Measurements from ENCODE around the gene DYDC1. TPM values are rescaled to one million over a fixed set of nuclear protein-coding genes. Genes with fewer than 3 reads are reported as not detected.

DYDC1 gene
- total and polyA plus RNA-seq, 2 of the 13 experiments (the other 11 are each of a cell fraction or from before 2014, with no cell fraction given): not detected

DNA sequence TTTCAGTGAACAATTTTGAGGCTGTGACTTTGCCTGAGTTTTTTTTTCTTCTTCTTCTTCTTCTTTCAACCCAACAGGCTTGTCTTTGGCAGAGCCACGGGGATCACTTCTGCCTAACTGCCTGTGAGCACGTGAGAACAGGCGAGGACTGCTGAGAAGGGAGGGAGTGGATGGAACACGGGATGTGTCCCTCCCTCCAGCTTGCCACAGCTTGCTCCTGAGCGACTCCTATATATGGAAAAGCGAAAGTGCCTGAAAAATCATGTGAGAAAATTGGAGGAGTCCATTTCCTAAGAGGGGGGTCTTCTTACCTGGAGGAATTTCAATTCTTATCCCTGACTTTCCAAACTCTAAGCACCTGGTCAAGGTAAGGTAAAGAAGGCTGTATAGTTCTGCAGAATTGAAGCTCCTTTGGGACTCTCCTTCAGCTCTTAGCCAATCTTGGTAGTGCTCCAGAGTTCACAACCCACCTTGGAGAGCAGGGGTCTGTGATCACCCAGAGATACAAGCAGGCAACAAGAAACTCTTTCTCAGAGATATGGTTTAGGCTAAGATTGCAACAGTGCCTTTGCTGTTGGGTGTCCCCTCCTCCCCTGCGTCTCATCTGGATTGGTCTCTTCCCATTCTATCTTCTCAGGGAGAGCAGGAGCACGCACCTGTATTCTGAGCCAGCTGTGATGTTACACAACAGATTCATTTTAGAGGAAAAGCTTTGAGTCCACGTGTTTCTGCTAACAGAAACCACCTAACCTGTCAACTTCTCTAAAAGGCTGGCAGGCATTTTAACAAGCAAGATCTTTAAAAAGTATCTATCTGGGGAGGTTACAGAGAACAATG, 66.9 kb downstream of the DYDC1 start, which contains the start of gene MAT1A (continued):
- no peak for TF ChIP-seq FOSL1 (CRISPR knock-in tag; IDR thresholded peaks at IDR 0.05; ENCODE audit: borderline replicate concordance)
- TF ChIP-seq, protein P1, sequence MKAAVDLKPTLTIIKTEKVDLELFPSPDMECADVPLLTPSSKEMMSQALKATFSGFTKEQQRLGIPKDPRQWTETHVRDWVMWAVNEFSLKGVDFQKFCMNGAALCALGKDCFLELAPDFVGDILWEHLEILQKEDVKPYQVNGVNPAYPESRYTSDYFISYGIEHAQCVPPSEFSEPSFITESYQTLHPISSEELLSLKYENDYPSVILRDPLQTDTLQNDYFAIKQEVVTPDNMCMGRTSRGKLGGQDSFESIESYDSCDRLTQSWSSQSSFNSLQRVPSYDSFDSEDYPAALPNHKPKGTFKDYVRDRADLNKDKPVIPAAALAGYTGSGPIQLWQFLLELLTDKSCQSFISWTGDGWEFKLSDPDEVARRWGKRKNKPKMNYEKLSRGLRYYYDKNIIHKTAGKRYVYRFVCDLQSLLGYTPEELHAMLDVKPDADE (CRISPR knock-in tag; IDR thresholded peaks at IDR 0.05): no peak
- TF ChIP-seq MYC (CRISPR knock-in tag; IDR thresholded peaks at IDR 0.05; ENCODE audit: borderline replicate concordance): peak; percentile 60
- no peak for TF ChIP-seq PAF1 (CRISPR knock-in tag; IDR thresholded peaks at IDR 0.05)
- no peak for TF ChIP-seq ZNF329 (CRISPR knock-in tag; IDR thresholded peaks at IDR 0.05; ENCODE audit: low read depth)
- no peak for TF ChIP-seq U2AF1 (optimal IDR thresholded peaks at IDR 0.05; ENCODE audit: low read depth, low read length)
- no peak for TF ChIP-seq ZNF460 (CRISPR knock-in tag; IDR thresholded peaks at IDR 0.05; ENCODE audit: borderline replicate concordance)
- TF ChIP-seq PITX1 (CRISPR knock-in tag; IDR thresholded peaks at IDR 0.05): no peak
- TF ChIP-seq, protein P2, sequence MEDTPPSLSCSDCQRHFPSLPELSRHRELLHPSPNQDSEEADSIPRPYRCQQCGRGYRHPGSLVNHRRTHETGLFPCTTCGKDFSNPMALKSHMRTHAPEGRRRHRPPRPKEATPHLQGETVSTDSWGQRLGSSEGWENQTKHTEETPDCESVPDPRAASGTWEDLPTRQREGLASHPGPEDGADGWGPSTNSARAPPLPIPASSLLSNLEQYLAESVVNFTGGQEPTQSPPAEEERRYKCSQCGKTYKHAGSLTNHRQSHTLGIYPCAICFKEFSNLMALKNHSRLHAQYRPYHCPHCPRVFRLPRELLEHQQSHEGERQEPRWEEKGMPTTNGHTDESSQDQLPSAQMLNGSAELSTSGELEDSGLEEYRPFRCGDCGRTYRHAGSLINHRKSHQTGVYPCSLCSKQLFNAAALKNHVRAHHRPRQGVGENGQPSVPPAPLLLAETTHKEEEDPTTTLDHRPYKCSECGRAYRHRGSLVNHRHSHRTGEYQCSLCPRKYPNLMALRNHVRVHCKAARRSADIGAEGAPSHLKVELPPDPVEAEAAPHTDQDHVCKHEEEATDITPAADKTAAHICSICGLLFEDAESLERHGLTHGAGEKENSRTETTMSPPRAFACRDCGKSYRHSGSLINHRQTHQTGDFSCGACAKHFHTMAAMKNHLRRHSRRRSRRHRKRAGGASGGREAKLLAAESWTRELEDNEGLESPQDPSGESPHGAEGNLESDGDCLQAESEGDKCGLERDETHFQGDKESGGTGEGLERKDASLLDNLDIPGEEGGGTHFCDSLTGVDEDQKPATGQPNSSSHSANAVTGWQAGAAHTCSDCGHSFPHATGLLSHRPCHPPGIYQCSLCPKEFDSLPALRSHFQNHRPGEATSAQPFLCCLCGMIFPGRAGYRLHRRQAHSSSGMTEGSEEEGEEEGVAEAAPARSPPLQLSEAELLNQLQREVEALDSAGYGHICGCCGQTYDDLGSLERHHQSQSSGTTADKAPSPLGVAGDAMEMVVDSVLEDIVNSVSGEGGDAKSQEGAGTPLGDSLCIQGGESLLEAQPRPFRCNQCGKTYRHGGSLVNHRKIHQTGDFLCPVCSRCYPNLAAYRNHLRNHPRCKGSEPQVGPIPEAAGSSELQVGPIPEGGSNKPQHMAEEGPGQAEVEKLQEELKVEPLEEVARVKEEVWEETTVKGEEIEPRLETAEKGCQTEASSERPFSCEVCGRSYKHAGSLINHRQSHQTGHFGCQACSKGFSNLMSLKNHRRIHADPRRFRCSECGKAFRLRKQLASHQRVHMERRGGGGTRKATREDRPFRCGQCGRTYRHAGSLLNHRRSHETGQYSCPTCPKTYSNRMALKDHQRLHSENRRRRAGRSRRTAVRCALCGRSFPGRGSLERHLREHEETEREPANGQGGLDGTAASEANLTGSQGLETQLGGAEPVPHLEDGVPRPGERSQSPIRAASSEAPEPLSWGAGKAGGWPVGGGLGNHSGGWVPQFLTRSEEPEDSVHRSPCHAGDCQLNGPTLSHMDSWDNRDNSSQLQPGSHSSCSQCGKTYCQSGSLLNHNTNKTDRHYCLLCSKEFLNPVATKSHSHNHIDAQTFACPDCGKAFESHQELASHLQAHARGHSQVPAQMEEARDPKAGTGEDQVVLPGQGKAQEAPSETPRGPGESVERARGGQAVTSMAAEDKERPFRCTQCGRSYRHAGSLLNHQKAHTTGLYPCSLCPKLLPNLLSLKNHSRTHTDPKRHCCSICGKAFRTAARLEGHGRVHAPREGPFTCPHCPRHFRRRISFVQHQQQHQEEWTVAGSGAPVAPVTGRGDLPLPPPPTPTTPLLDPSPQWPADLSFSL (CRISPR knock-in tag; IDR thresholded peaks at IDR 0.05): no peak
- TF ChIP-seq MYNN (CRISPR knock-in tag; IDR thresholded peaks at IDR 0.05; ENCODE audit: low read depth): no peak
- no peak for TF ChIP-seq TAF15 (IDR thresholded peaks at IDR 0.05; ENCODE audit: low read depth, low read length, poor library complexity, severe bottlenecking)
- TF ChIP-seq ZFP36 (IDR thresholded peaks at IDR 0.05; ENCODE audit: borderline replicate concordance, low read depth, low read length, partially characterized antibody): no peak
- no peak; the same call in 1 of the 2 replicates for TF ChIP-seq PHF20 (CRISPR knock-in tag; IDR thresholded peaks at IDR 0.05)
- TF ChIP-seq TBX2 (CRISPR knock-in tag; IDR thresholded peaks at IDR 0.05; ENCODE audit: borderline replicate concordance): no peak; the same call in 1 of the 2 replicates
- no peak for TF ChIP-seq ZNF564 (CRISPR knock-in tag; IDR thresholded peaks at IDR 0.05)
- TF ChIP-seq NR1H2 (CRISPR knock-in tag; IDR thresholded peaks at IDR 0.05; ENCODE audit: borderline replicate concordance, low read depth): no peak
- TF ChIP-seq HOXA7 (CRISPR knock-in tag; IDR thresholded peaks at IDR 0.05): no peak
- no peak for TF ChIP-seq SETDB1 (CRISPR knock-in tag; IDR thresholded peaks at IDR 0.05; ENCODE audit: borderline replicate concordance)
- TF ChIP-seq KDM4B (CRISPR knock-in tag; IDR thresholded peaks at IDR 0.05): 0 out of 2 replicates have a peak, but pooled peaks have one; percentile 14
- TF ChIP-seq, protein P3, sequence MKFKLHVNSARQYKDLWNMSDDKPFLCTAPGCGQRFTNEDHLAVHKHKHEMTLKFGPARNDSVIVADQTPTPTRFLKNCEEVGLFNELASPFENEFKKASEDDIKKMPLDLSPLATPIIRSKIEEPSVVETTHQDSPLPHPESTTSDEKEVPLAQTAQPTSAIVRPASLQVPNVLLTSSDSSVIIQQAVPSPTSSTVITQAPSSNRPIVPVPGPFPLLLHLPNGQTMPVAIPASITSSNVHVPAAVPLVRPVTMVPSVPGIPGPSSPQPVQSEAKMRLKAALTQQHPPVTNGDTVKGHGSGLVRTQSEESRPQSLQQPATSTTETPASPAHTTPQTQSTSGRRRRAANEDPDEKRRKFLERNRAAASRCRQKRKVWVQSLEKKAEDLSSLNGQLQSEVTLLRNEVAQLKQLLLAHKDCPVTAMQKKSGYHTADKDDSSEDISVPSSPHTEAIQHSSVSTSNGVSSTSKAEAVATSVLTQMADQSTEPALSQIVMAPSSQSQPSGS (CRISPR knock-in tag; IDR thresholded peaks at IDR 0.05): peak; percentile 47; the same call in 1 of the 2 replicates
- TF ChIP-seq ZNF253 (CRISPR knock-in tag; IDR thresholded peaks at IDR 0.05; ENCODE audit: borderline replicate concordance): 0 out of 2 replicates have a peak, but pooled peaks have one; percentile 58

Data from HepG2 (cell line).